ENCODE results near the gene LRRC32.

- TF ChIP-seq CTCF (IDR thresholded peaks at IDR 0.05 in 4 of 5, conservative IDR thresholded peaks at IDR 0.05 in 1 of 5): no peak
- TF ChIP-seq POLR2A (IDR thresholded peaks at IDR 0.05): no peak
These were observed 26.2 kb upstream of the LRRC32 start for GRCh38 chr11:76696756-76697155.
